Bronchus fibroblast of lung (primary cell): ENCODE data around the gene RPL10. TPM values are rescaled to one million over a fixed set of nuclear protein-coding genes. Genes with fewer than 3 reads are reported as not detected.

Experiments
- total RNA-seq: library from RNA; depleted of rRNA; stranded (reverse); fragments of >200 nt; gene quantifications from 2 replicates; pipeline ENCODE4 v1.2.3, GENCODE V29; 2015

RPL10 gene
- 6,084 and 6,687 TPM in 2 replicates for total RNA-seq

DNA sequence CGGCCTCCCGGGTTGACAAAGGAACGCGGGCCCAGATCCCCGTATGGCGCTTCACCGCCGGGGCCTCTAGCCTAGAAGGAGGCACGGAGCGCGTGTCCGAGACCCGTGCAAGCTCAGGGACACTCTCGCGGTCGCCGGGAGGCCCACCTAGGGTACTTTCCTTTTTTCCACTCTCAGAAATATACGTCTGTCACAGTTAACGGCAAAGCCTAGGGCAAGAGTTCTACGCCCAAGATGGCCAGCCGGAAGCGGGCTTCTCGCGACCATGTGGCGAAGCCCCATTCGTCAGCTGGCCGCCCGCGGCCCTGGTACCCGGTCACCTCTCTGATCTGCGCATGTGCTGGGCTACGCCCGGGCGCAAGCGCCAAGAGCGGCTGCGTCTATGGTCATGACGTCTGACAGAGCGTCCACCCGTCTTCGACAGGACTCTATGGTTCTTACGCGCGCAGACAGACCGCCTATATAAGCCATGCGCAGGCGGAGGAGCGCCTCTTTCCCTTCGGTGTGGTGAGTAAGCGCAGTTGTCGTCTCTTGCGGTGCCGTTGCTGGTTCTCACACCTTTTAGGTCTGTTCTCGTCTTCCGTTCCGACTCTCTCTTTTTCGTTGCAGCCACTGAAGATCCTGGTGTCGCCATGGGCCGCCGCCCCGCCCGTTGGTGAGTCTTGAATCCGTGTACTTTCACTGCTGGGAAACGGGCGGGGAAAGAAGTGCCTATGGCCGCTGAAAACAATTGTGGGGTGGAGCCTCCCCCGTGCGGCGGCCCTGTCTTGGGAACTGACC is at the start of gene RPL10:
RPL10 (plus strand) TSS at position 490 of the 780 bp plus-strand sequence; CDS start at position 633, 143 bp downstream.

DNA sequence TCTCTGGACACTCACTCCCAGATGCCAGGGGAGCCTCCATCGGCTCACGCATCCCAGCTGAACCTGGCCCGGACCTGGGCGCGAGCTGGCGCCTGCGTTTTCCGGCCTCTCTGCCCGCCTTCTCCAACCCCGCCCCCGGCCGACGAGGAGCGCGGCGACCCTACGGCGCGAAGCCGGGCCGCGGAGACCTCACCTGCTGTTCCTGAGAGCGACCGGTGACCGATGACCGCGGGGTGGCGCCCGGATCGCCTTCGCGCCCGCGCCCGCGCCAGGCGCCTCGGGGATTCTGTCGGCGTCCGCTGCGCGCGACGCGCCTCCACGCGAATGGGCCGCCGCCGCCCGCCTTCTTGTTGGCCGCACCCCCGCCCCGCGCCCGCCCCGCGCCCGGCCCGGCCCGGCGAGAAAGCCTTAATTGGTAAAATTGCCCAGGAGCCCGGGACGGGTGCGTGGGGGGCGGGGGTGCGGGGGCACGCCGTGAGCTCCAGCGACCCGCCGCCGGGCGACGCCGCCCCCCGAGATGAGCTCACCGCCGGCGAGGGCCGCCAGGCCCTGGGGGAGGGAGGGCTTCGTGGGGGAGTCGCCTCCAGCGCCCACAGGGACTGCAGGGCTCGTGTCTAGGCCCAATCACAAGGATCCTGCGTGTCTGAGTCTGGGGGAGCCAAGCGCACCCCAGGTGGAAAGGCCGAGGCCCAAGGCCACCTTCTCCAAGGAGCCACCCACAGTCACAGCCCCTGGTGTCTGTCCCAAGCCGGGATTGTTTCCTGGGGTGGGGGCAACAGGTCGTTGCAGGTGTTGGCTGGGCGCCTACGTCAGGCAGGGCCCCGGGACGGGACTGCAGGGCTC is 23.6 kb upstream of the RPL10 start, which contains the start of gene FLNA:
FLNA (minus strand) TSS at position 322 of the 843 bp plus-strand sequence. CDS start 3,389 bp downstream, outside the sequence.

DNA sequence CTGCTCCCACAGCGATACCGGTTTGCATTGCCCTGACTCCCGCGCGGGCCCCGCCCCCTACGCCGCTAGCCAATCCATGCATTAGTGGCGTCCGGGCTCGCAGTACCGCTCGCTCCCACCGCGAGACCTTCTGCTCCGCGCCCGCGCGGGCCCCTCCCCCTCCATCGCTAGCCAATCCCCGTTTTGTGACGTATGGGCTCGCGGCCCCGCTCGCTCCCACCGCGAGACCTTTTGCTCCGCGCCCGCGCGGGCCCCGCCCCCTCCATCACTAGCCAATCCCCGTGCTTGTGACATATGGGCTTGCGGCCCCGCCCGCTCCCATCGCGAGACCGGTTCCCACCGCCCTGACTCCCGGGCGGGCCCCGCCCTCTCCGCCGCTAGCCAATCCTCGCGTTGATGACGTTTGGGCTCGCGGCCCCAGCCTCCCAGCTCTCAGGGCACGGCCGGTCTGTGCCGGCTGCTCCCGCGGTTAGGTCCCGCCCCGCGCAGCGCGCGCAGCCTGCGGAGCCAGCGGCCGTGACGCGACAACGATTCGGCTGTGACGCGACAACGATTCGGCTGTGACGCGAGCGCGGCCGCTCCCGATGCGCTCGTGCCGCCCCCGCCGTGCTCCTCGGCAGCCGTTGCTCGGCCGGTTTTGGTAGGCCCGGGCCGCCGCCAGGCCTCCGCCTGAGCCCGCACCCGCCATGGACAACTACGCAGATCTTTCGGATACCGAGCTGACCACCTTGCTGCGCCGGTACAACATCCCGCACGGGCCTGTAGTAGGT is 19.2 kb upstream of the RPL10 start, which contains the start of gene EMD:
EMD (plus strand) TSS at position 497 of the 770 bp plus-strand sequence; CDS start at position 687, 190 bp downstream.

DNA sequence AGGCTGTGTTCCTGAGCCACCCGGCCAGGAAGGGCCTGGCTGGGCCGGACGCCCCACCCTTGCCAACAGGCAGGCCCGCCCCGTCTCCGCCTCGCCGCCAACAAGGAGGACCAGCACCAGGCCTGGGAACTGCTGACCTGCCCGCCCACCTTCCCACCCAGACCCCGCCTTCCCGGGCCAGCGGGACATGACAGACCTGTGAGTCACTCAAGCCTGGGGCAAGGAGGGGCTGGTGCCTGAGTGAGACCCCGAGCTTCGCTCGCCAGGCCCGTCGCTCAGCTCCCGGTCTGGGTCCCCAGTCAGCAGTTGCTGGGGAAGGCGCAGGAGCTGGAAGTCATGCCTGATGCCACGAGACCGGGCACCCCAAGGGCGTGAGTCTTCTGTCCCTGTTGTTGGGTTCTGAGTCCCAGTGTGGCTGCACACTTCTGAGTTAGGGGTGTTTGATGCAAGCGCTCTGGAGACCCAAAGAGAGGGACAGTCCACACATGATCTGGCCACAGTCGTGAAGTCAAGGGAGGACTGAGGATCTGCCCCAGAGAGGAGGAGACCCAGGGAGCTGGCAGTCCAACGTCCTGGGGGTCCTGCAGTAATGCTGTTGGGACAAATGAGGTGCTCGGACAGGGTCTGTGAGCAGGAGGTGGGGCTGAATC is 11.2 kb downstream of the RPL10 start, which contains the start of gene DNASE1L1:
DNASE1L1 (minus strand) TSS at position 33 of the 650 bp plus-strand sequence. CDS start 3,686 bp downstream, outside the sequence.

DNA sequence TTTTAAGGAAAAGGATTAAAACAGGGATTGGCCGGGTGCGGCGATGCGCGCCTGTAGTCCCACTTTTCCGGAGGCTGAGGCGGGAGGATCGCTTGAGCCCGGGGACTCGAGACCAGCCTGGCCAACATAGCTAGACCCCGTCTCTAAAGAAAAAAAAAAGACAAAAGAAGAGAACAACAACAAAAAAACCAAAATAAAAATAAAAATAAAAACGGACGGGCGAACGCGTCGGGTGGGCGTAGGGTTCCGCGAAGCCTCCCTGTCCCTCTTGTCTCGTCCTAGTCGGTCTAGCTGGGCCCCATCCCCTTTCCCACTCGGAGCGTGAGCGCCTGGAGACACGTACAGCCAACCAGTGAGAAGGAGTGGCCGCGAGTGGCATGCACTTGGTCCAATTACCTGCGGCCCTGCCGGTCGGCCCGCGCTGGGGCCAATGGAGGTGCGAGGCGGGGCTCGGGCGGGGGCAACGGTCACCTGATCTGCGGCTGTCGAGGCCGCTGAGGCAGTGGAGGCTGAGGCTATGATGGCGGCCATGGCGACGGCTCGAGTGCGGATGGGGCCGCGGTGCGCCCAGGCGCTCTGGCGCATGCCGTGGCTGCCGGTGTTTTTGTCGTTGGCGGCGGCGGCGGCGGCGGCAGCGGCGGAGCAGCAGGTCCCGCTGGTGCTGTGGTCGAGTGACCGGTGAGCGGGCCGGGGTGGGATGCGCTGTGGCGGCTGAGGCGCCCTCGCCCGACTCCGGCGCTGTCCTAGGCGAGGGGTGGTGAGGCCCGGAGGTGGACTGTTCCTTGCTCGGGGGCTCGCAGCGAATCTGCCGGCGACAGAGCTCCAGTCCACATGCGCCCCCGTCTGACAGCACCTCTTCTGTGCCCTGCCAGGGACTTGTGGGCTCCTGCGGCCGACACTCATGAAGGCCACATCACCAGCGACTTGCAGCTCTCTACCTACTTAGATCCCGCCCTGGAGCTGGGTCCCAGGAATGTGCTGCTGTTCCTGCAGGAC is 30.3 kb downstream of the RPL10 start, which contains the start of gene ATP6AP1:
ATP6AP1 (plus strand) TSS at position 502 of the 996 bp plus-strand sequence; CDS start at position 518, 16 bp downstream.

DNA sequence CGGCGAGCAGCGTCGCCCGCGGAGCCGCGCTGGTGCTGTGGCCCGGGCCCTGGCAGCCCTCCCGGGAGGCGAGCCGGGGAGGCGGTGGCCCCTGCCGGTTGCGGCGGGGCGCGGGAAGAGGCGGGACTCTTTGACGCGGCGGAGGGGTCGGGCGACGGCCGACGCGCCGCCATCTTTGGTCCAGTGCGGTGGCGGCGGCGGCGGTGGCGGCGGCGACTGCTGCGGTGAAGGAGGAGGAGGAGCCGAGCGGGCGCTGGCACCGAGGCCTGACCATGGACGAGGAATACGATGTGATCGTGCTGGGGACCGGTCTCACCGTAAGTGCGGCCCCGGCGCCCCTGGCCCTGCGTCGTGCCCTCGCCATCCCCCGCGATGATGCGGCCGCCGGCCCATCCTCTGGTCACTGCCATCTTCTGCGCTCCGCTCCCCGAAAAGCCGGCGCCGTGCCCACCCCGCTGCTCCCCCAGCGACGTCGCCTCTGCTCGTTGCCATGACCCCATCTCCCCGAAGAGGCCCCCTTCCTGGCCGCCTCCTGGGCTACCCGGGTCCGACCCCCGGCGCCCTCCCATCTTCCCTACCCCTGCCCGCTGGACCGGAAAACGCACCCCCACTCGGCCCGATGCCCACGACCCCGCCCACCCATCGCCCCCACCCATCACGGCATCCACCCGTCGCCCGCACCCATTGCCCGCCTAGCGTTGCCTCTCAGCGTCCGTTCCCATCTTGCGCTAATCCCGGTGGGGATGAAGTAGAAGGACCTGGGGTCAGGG is 39.0 kb downstream of the RPL10 start, which contains the start of gene GDI1:
GDI1 (plus strand) TSS at position 172 of the 770 bp plus-strand sequence; CDS start at position 273, 101 bp downstream.

DNA sequence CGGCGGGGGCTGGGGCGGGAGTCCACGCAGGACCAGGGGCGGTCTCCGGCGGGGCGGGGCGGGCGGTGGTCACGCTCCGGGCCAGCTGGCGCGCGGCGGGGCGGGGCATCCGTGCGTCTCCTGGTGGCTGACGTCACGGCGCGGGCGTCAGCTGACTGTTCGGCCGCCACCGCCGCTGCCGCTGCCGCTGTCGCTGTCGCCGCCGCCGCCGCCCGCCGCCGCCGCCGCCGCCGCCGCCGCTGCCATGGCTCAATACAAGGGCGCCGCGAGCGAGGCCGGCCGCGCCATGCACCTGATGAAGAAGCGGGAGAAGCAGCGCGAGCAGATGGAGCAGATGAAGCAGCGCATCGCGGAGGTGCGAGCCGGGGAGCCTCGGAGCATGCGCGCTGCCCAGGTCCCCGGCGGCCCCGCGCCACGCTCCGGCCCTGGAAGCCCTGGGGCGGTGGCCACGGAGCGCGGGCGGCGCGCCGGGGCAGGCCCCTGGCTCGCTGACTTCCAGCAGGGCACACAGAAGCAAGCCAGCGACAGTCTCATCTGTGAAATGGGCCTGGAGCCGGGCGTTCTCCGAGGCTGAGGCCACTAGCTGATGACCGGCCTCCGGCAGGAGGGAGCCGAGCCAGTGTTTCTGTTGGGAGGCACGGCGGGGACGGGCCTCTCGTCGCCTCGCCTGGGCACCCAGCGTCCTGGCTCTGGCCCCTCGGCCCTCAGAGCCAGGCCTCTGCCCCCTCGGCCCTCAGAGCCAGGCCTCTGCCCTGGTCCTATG is 46.0 kb downstream of the RPL10 start, which contains the start of gene FAM50A:
FAM50A (plus strand) TSS at position 150 of the 763 bp plus-strand sequence; CDS start at position 245, 95 bp downstream.

Other genes with a start within 250 kb of the RPL10 start
- gene OPN1MW, start 215.8 kb upstream of the RPL10 start, total RNA-seq = not detected in 2 replicates
- not detected in 2 replicates for gene OPN1MW2, start 178.6 kb upstream of the RPL10 start, total RNA-seq
- not detected in 2 replicates for gene OPN1MW3, start 140.8 kb upstream of the RPL10 start, total RNA-seq
- not detected in 2 replicates for gene TEX28, start 103.3 kb upstream of the RPL10 start, total RNA-seq
- not detected in 2 replicates for gene TKTL1, start 102.6 kb upstream of the RPL10 start, total RNA-seq
- gene FLNA, start 23.7 kb upstream of the RPL10 start, total RNA-seq = 1,491 and 1,595 TPM in 2 replicates
- 67.2 and 76.8 TPM in 2 replicates for gene EMD, start 19.1 kb upstream of the RPL10 start, total RNA-seq
- gene DNASE1L1, start 10.9 kb downstream of the RPL10 start, total RNA-seq = 36.7 and 41.4 TPM in 2 replicates
- gene TAFAZZIN, start 13.2 kb downstream of the RPL10 start, total RNA-seq = 17.5 and 24.2 TPM in 2 replicates
- 32.4 and 36.0 TPM in 2 replicates for gene ATP6AP1, start 30.3 kb downstream of the RPL10 start, total RNA-seq
- gene GDI1, start 38.8 kb downstream of the RPL10 start, total RNA-seq = 113 and 125 TPM in 2 replicates
- gene FAM50A, start 45.8 kb downstream of the RPL10 start, total RNA-seq = 52.6 and 60.2 TPM in 2 replicates
- 14.4 and 17.8 TPM in 2 replicates for gene PLXNA3, start 59.9 kb downstream of the RPL10 start, total RNA-seq
- 28.2 and 32.1 TPM in 2 replicates for gene LAGE3, start 80.9 kb downstream of the RPL10 start, total RNA-seq
- 48.5 and 59.5 TPM in 2 replicates for gene UBL4A, start 88.2 kb downstream of the RPL10 start, total RNA-seq
- 22.7 and 26.2 TPM in 2 replicates for gene SLC10A3, start 92.3 kb downstream of the RPL10 start, total RNA-seq
- gene FAM3A, start 117.9 kb downstream of the RPL10 start, total RNA-seq = 45.4 and 48.2 TPM in 2 replicates
- gene G6PD, start 148.5 kb downstream of the RPL10 start, total RNA-seq = 95.3 and 101 TPM in 2 replicates
- gene IKBKG, start 149.2 kb downstream of the RPL10 start, total RNA-seq = 19.5 and 20.8 TPM in 2 replicates
- not detected in 2 replicates for gene CTAG1A, start 186.8 kb downstream of the RPL10 start, total RNA-seq
- gene CTAG1B, start 220.9 kb downstream of the RPL10 start, total RNA-seq = not detected in 2 replicates